Measurements from ENCODE around the gene STOML2.

The STOML2 gene

DNA sequence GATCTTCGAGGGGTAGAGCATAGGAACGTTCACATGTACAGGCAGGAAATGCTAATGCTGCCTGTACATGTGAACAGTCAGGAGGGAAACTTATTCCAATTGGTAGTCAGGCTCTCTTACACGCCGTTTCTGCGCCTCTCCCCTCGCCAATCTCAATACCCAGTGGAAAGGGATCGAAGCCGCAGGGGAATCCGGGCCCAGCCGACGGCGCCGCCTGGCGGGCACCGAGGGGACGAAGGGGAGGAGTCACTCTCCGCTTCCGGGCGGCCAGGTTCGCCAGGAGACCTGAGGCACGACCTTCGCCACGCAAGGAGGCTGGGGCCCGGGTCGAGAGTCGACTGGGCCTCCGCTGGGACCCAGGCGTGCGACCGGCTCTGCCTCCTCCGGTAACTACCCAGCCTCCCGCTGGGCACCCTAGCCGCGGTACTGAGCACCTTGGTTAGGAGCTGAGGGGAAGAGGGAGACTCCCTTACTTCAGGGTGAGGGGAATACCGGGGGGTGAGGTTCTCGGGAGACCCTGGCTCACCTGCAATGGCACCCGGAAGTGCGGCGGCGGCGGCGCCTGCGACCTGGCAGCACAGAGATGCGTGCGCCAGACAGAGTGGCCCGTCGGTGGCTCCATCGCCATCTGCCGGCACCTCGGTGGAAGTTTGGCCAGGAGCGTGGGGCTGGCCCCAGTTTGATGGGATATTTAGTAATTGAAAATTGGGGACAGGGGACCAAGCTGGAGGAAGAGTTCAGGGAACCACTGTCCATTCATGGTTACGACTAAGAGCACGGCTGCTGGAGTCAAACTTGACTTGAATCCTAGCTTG is 6.7 kb downstream of the STOML2 start, which contains the start of gene PIGO:
PIGO (minus strand) TSS at position 557 of the 815 bp plus-strand sequence. CDS start 1,026 bp downstream, outside the sequence.
- peak; percentile 78 for TF ChIP-seq CTCF (conservative IDR thresholded peaks at IDR 0.05; ENCODE audit: low read length)
- H3K4me3 ChIP-seq (ENCODE audit: low read length), result peak within 1 kb of the TSS; percentile 100
- peak; percentile 78 for DNase-seq (ENCODE audit: low read depth)

- no peak for TF ChIP-seq CTCF (conservative IDR thresholded peaks at IDR 0.05; ENCODE audit: low read length)
- no peak for DNase-seq (ENCODE audit: low read depth)
- H3K4me3 ChIP-seq (ENCODE audit: low read length), result no peak overlapping the region
Observed at GRCh38 chr9:35091536-35091935, 11.4 kb downstream of the STOML2 start.

DNA sequence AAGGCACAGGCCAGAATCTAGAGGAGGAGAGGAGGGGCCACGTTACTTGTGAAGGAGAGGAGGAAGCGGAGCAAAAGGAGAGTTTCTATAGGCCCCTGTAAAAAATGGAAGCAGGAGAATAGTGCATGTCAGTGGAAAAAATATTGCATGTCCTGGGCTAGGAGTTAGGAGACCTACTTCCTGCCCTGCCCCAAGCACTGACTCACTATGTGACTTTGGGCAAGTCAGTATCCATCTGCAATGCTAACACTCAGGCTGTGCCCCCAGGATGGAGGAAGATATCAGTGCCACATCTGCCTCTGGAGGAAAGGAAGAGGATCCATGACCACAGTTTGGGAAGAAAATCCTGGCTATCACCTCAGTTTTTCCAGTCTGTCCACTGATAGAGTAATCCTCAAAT is 13.5 kb downstream of the STOML2 start:
- DNase-seq (ENCODE audit: low read depth), result no peak
- no peak for TF ChIP-seq CTCF (conservative IDR thresholded peaks at IDR 0.05; ENCODE audit: low read length)
- no peak overlapping the region for H3K4me3 ChIP-seq (ENCODE audit: low read length)

DNA sequence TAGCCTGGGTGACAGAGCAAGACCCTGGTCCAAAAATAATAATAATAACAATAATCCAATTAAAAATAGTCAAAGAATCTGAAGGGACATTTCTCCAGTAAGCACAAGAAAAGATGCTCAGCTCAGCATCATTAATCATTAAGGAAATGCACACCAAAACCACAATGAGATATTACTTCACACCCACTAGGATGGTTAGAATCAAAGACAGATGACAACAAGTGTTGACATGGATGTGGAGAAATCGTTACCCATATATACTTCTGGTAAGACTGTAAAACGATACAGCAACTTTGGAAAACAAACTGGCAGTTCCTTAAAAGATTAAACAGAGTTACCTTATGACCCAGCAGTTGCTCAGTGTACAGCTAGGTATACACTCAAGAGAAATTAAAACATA is 17.9 kb downstream of the STOML2 start:
- TF ChIP-seq CTCF (conservative IDR thresholded peaks at IDR 0.05; ENCODE audit: low read length), result no peak
- peak; percentile 35 for DNase-seq (ENCODE audit: low read depth)
- H3K4me3 ChIP-seq (ENCODE audit: low read length), result no peak overlapping the region

DNA sequence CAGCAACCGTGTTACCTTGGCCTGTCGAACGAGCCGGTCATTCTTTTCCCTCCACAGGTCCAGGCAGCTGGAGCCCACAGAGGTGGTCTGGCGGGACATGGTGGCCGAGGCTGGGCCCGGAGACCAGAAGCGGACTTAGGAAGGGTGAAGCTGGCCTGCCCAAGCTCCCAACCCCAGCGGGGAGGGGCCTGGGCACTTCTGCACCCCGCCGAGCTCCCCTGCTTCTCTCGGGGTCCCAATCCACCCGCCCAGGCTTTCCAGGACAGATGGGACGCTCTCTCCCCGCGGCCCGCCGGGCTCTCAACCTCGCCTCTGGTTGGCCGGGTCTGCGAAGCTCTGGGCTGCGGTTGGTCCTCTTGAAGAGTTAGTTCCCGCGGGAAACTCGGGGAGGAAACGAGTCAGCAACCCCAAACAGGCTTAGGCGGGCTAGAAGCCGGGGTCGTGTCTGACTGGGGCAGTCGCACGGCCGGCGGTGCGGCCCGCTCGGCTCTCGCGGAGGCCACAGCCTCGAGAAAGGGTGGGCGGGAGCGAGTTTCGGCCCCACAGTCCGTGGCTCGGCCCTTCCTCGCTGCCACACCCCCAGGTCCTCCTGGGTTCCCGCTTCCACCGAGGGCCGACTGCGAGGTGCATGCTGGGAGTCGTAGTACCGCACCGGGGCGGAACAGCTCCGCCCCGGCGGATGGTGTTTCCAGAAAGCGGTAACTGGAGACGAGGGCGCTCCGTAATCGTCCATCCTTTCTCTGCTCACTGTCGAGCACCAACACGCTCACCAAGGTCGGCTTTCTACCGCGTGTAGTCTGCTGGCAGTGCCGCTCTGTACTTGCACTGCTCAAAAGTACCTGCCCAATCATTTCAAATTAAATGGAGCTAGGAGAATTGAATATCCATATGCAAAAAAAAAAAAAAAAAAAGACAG is 23.2 kb downstream of the STOML2 start, which contains the start of gene FANCG:
FANCG (minus strand) TSS at position 517 of the 916 bp plus-strand sequence; CDS start at position 99, 418 bp downstream.
- DNase-seq (ENCODE audit: low read depth), result peak; percentile 87
- peak within 1 kb of the TSS; percentile 82 for H3K4me3 ChIP-seq (ENCODE audit: low read length)
- TF ChIP-seq CTCF (conservative IDR thresholded peaks at IDR 0.05; ENCODE audit: low read length), result 0 out of 2 replicates have a peak, but pooled peaks have one; percentile 1

- TF ChIP-seq CTCF (conservative IDR thresholded peaks at IDR 0.05; ENCODE audit: low read length), result no peak
- DNase-seq (ENCODE audit: low read depth), result no peak
- peak overlapping the region; percentile 82 for H3K4me3 ChIP-seq (ENCODE audit: low read length)
Observed at GRCh38 chr9:35079041-35079425, 23.9 kb downstream of the STOML2 start.
